Ammon's horn (tissue), 1 donor: Measurements from ENCODE around the gene AHNAK.
"Not testable (repeated sequence)": the region's sequence is repeated elsewhere in the genome, so short reads cannot be mapped to it uniquely, and the experiment has no call there.

Source experiments
- DNase-seq: peaks from one replicate; pipeline ENCODE4 v3.0.0-alpha.2; 2016; ENCODE audit warnings: low spot score

The AHNAK gene

DNA sequence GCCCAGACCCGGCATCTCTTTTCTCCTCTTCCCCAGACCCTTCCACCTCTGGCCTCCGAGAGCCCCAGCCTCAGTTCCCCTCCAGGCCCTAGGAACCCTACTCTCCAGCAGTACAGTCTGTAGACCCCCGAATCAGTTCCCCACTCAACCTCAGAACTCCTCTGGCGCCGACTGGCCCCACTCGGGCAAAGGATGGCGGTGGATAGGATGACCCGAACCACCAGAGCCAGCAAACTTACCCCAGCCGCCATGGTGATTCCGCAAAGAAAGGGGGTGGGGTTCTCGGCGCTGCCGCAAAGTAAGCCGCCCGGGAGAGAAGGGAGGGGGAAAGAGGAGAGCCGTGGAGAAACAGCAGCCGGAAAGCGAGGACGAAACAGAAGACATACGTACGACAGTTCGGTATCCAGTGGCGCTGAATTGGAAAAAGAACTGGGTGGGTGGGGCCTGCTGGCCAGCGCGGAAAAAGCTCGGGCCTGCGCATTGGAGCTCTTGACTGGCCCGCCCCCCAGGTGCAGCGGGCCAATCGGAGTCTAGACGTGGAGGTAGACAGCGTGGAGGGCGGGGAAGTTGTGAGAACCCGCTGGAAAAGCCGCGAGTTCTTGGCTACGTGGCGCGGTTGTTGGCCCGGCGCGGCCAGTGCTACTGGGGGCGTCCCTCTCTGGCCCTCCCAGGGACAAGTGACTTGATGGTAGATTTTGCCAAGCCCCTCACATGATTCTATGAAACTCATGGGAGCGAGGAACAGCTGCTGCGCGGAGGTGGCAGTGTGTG, 27.2 kb upstream of the AHNAK start, which contains the start of gene EEF1G:
Gene EEF1G (minus strand): TSS at position 300 of the 771 bp plus-strand sequence. CDS start 49 bp downstream, at position 251.
- DNase-seq = peak; percentile 99

- DNase-seq = no peak
These were observed 26.5 kb upstream of the AHNAK start for GRCh38 chr11:62573006-62573591.

DNA sequence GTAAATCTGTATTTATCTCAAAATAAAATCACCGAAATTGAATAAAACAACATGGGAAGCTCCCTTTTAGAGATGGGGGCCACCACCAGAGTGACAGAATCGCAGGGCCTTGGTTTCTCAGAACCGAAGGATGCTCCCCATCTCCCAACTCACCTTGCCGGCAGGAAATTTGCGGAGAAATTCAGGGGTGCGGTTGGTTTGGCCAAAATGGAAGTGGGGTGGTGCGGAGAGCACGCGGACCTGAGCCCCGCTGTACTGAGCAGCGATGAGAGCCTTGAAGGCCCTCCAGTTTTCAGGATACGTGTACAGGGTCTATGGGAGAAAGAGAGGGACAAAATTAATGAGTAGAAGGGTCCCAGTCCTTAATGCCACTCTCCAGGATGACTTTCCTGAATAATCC, 25.8 kb upstream of the AHNAK start:
- DNase-seq = no peak

DNA sequence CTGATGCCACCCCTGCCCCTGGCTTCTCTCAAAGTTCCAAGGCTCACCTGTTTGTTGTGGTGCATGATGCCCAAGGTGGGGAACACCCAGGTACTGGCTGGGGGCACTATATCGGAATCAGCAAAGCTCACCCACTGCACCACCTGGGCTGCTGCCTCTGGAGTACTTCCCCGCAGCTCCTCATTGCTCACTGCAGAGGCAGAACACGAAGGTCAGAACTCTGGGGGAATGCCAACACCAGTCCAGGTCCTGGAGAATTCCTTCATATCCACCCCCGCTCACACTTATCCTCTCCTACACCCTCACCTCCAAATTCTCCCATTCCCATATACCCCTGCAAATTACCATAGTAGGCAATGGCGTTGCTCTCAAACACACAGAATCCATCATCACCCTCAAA, 24.9 kb upstream of the AHNAK start:
- DNase-seq = not testable (repeated sequence)

DNA sequence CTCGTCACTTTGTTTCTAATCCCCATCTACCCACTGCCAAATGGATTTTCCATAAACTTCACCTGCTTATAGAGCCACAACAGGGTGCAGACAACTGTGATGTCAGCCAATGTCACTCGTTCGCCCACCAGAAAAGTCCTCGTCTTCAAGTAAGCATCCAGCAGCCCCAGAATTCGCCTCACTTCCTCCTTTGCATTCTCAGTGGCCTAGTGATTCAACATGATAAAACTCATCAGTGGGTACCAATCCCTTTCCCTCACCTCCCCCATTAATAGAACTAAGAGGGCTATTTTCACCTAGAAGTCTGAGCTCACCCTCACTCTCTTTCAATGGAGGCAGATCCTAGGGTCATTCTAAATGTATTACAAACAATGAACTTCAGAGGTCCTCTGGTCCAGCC, 24.3 kb upstream of the AHNAK start:
- DNase-seq = not testable (repeated sequence)

DNA sequence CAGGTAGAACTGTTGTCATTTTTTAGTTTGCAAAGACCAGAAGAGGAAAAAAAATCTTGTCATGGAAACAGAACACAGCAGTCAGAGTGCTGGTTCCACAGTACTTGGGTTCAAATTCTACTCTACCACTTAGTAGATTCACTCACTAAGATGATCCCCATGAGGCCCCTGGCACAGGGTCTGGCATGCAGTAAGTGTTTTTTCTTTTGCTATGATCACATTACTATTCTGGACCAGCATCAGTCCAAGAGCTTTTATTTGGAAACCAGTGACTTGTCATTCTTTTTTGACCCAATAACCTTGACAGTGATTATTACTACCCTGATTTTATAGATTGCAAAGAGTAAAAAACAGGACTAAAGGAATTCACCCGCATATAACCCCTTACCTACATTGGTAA, 23.0 kb upstream of the AHNAK start:
- no peak for DNase-seq

DNA sequence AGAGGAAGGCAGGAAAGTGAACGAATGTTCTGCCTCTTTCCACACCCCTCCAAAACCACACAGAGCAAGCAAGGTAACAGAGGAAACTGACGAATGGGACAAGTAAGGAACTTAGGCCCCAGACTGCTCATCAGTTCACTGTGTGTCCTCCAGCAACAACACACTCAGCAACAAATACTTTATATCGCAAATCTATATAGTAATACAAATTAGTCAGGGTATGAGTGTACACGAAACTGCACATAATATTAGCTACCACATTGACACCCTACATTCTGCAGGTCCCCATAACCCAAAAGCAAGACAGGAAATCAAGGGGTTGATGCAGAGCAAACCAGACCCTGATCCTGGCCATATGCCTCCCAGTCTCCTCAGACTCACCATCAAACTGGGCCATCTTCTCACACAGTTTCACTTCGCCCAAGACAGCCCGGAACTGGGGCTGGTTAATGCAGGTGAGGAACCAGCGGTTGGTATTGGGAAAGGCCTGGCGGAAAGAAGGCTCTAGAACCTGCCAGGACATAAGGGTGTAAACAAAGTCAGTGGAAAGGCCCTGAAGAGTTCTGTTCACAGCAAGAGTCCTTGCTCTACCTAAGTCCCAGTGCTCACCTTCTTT, 20.5 kb upstream of the AHNAK start:
- no peak for DNase-seq

DNA sequence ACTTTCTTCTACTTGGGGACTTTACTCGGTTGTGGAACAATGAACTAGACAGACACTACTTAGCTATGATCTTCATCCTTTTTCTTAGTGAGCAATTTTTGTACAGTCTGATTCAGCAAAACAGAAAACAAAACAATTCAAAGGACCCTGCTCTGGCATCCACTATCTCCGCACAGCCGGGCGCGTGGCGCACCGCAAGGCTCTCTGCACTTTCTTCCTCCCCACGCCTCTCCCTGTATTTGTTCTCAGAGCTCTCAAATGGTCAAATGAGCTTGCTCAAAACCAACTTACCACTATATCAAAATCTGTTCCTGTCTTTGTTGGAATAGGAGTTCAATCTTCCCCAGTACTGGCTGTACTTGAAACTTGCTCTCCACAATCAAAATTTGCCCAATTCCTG, 19.6 kb upstream of the AHNAK start:
- DNase-seq = no peak

DNA sequence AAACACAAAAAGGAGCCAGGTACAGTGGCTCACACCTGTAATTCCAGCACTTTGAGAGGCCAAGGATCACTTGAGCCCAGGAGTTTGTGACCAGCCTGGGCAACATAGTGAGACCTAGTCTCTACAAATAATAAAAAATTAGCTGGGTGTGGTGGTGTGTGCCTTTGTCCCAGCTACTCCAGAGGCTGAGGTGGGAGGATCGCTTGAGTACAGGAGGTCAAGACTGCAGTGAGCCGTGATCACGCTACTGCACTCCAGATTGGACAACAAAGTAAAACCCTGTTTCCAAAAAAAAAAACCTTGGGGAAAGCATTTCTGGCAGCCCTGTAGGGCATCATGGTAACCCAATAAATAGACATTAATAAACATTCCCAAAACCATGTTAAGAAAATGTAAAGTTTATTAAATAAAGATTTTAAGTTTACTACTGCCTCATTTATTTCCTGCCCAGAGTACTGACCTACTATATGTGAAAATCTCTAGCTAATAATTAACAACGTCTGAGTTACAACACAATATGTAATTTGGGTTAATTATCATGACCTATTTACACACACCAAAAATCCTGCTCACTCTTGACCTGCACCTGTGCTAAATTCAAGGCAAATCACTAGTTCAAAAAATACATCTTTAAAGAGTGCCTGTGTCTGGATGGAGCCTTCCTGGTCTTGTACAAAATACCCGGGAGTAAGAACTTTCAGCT, 18.6 kb upstream of the AHNAK start:
- no peak for DNase-seq

DNA sequence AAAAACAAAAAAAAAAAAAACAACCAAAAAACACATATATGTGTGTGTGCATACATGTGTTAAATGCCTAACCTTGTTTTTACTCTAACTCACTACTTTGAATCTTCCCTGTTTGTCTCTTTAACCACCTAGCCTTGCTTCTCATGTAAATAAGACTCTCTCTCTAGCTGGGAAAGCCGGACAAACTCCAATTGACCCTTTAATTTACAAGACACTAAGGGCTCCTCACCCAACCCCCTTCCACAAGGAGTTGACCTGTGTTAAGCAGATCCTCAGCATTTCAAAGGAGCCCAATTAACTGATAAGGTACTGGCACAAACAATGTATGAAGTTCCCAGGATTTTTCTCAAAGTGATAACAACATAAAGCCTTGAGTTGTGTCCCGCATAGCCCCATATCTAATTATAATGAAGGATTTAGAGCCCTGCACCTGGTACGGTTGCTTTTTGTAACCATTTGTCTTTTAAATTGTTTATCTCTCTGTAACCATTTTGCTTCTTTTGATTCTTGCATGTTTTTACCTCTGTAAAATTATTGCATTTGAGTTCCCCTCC, 15.1 kb upstream of the AHNAK start:
- DNase-seq = not testable (repeated sequence)

DNA sequence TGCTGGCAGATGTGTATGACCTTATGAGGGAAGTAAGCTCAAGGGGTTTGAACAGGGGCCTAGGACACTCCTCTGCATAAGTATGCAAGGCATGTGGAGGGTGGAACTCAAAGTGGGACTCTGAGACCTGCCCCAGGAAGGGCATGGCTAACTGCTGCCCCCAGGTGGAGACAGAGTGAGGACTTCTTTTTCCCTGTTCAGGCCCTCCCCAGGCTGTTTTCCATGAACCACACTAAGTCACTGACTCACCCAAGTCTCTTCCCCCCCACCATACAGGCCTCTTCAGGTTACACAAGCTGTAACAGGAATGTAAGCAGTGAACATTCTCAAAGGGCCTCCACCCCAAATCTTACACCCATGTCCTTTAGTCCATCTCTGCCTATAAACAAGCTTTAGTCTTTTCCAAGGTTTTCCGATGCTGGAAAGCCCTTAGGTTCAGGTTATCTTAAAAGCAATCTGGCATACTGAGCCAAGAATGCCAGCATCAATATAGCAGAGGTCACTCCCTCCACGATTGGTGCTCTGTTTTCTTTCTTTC, 14.0 kb upstream of the AHNAK start:
- peak; percentile 74 for DNase-seq

- not testable (repeated sequence) for DNase-seq
These were observed 13.0 kb upstream of the AHNAK start for GRCh38 chr11:62559626-62560025.

- DNase-seq = no peak
These were observed 12.6 kb upstream of the AHNAK start for GRCh38 chr11:62559204-62559603.

- DNase-seq = no peak
These were observed 12.1 kb upstream of the AHNAK start for GRCh38 chr11:62558669-62559068.

DNA sequence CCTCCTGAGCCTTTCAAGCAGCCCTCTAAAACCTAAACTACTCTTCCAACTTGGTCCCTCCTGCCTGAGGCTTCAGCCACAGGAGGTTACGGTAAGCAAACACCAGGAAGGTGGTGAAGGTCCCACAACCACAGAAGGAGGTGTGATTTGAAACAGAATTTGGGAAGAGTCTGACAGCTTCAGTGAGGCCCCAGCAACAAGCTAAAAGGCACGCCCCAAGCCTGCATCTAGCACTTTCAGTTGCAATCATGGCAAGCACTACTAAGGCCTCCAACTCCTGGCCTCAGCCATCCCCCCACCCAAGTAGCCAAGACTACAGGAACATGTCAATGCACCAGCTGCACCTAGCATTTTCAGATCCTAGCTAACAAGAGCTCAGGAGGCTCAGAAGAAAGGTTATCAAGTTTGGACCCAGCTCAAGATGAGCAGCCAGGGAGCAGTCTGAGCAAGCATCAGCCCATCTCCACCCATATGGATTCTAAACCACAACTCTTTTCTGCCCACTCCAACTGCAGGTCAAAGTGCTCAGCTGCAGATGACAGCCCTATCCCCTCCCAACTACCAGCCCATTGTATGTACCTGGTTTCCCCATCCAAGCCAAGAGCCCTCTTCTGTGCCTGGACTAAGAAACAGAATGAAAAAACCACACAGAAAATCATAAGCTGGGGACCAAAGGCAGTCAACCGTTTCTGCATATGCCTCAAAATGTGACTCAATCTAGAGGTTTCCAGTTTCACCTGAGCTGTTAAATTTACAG, 10.4 kb upstream of the AHNAK start:
- DNase-seq = no peak

DNA sequence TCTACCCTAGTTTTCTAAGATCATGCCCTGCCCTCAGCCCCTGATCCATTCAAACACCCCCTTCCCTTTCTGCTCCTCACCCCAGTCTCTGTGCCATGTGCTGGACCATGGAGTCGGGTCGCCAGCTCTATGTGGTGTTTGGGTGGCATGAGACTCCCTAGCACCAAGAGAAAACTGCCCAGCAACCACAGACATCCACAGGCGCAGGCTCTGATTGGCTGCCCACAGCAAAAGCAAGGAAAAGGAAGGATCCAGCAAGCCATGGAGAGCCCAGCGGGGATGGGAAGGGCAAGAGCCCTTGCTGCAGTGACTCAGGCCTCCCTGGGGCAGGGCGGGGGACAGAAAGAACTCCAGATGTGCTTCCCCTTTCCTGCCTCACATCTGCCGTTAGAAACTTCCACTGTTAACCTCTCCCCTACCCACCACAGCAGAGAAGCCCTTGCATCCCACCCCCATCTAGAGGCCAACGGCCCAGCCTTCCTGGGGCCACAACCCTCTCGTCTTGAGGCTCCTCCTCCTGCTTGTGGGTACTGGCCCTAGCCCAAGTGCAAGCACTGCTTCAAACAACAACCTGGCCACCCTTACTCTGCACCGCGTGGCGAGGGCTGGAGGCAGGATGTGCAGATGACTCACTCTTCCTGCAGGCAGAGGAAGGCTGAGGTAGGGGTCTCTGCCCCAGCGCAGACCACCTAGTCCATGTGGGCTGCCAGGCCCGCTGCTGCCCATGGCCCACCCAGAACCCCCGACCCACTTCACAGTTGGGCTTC, 9.7 kb upstream of the AHNAK start:
- DNase-seq = peak; percentile 88

- peak; percentile 54 for DNase-seq
These were observed 9.0 kb upstream of the AHNAK start for GRCh38 chr11:62555464-62556107.

GRCh38 chr11:62554387-62555167, 8.0 kb upstream of the AHNAK start:
- no peak for DNase-seq

DNA sequence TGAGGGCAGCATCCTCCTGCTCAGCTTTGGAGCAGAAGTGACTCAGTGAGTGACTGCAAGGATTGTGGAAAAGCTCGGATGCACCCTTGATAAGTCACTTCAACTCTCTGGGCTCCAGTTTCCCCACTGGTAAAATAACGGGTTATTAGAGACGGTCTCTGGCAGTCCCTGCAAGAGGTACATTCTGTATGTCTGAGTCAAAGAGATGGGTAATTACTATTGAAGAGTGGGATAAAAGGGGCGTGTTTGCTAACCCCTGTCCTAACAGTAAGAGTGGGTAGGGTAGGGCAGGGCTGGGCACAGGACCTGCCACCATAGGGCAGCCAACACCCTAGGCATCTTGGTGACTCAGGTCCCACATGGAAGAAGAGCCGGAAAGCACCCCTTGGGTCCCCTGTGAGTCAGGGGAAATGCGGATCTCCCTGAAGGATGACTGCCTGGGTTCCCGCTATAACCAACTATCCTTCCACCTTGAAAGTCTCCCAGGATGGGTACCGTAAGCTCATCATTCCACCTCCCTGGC, 7.3 kb upstream of the AHNAK start:
- no peak for DNase-seq
